Measurements from ENCODE around the gene MAGI2.

DNA sequence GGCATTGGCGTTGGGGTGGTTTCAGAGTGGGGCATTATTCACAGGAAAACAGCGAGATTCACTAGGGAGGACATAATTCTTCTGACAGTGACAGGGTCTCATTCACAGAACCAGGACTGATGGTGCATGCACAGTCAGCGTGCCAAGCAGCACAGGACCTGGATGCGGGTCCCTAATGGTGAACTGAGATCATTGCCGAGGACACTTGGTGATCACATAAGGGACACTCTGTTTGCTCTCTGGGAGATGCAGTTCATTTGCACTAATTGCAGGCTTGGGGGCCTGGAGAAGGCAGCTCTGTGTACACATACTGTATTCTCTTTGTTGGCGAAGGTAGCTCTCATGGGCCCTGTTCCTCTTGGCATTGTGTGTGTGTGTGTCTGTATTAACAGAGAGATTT is 938.8 kb downstream of the MAGI2 start:
- no peak for TF ChIP-seq POLR2A (IDR thresholded peaks at IDR 0.05; ENCODE audit: low read length)
- TF ChIP-seq GATA1 (IDR thresholded peaks at IDR 0.05; ENCODE audit: low read depth, low read length): no peak
